Measurements from ENCODE around the gene OR2C3.
"Not testable (repeated sequence)": the region's sequence is repeated elsewhere in the genome, so short reads cannot be mapped to it uniquely, and the experiment has no call there.

The OR2C3 gene

GRCh38 chr1:247536340-247536739 is at the start of gene OR2C3:
Gene OR2C3, minus strand, starts transcription at chr1:247536440. Its CDS starts 3,929 bp downstream, at chr1:247532511.
- DNase-seq (ENCODE audit: low read depth, low spot score): no peak

GRCh38 chr1:247578946-247579460 is 42.8 kb upstream of the OR2C3 start:
- no peak for DNase-seq (ENCODE audit: low read depth, low spot score)

GRCh38 chr1:247576514-247576913 is 40.3 kb upstream of the OR2C3 start:
- DNase-seq (ENCODE audit: low read depth, low spot score): no peak

DNA sequence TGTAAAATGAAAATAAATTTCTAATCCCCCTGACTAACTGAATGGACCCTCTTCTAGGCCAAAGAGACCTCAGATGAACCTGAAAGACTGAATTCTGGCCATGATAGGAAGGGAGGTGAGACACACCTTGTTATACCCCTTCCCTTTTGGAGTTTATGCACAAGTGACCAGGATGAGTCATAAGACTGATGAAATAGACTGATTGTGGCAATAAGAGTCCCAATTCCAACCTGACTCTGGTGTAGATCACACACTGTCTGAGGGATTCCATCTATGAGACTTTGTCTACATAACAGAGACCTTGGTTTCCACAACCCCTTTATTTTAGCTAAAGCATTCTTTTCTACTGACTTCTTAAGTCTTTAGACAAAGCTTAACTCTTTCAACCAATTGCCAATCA is 38.4 kb upstream of the OR2C3 start:
- DNase-seq (ENCODE audit: low read depth, low spot score): no peak

- no peak for DNase-seq (ENCODE audit: low read depth, low spot score)
Observed at GRCh38 chr1:247574236-247574635, 38.0 kb upstream of the OR2C3 start.

- no peak for DNase-seq (ENCODE audit: low read depth, low spot score)
Observed at GRCh38 chr1:247562198-247562597, 26.0 kb upstream of the OR2C3 start.

- DNase-seq (ENCODE audit: low read depth, low spot score): no peak
Observed at GRCh38 chr1:247561711-247562110, 25.5 kb upstream of the OR2C3 start.

- DNase-seq (ENCODE audit: low read depth, low spot score): no peak
Observed at GRCh38 chr1:247557926-247558674, 21.9 kb upstream of the OR2C3 start.

GRCh38 chr1:247552231-247552630 is 16.0 kb upstream of the OR2C3 start:
- DNase-seq (ENCODE audit: low read depth, low spot score): no peak

GRCh38 chr1:247551721-247552120 is 15.5 kb upstream of the OR2C3 start:
- no peak for DNase-seq (ENCODE audit: low read depth, low spot score)

DNA sequence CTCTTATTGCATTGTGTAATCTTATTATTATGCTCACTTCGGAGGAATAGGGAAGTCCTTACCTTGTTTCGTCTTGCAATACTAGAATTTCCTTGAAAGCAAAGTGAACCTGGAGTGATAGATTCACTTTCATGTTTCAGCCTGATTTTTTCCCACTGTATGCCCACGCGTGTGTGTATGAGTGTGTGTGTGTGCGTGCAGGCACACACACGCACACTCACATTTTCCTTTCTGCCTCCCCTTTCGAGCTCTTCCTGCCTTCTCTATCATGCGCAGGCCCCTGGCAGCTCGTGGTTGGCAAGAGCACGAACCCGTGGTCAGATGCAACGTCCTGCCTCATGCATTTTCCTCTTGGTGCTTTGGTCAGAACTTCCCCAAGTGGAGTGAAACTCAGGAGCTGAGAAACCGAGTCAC is 12.5 kb upstream of the OR2C3 start, which contains the start of gene GCSAML:
GCSAML (plus strand) TSS at position 366 of the 414 bp plus-strand sequence. CDS start 58 bp downstream, outside the sequence.
- no peak for DNase-seq (ENCODE audit: low read depth, low spot score)

- no peak for DNase-seq (ENCODE audit: low read depth, low spot score)
Observed at GRCh38 chr1:247548092-247548491, 11.9 kb upstream of the OR2C3 start.

- no peak for DNase-seq (ENCODE audit: low read depth, low spot score)
Observed at GRCh38 chr1:247542811-247543210, 6.6 kb upstream of the OR2C3 start.

GRCh38 chr1:247540581-247540980 is 4.3 kb upstream of the OR2C3 start:
- no peak for DNase-seq (ENCODE audit: low read depth, low spot score)

GRCh38 chr1:247539215-247539614 is 3.0 kb upstream of the OR2C3 start:
- no peak for DNase-seq (ENCODE audit: low read depth, low spot score)

DNA sequence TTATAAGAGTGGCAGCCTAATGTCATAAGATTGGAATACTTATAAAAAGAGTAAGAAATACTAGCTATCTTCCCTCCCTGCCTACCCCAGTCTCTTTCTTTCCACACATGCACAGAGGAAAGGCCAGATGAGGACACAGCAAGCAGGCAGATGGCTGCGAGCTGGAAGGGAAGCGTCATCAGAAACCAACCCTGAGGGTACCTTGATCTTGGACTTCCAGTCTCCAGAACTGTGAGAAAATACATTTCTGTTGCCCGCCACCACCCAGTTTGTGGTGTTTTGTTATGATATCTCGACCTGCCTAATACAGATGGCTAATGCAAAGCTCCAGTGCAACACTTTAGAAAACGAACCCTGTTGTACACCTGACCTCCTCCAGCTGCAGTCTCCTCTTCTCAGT is 2.3 kb upstream of the OR2C3 start:
- DNase-seq (ENCODE audit: low read depth, low spot score): no peak

DNA sequence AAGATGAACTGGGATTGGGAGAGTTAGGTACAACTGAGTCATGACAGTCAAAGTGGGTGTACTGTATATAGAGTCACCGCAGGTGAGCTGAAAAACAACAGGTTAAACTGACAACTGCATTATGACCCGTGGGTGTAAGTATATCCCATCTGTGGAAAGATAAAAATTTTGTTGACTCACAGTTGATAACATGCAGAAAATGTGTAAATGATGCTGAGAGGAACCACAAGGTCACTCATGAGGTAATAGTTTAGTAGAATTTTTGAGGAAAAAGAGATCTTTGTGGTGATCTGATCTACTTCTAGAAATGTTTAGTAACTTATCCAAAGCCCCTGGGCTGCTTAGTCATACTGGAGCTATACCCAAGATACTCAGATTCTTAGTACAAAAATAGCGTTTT is 838 bp downstream of the OR2C3 start:
- DNase-seq (ENCODE audit: low read depth, low spot score): no peak

GRCh38 chr1:247531937-247532336 is 4.3 kb downstream of the OR2C3 start:
- DNase-seq (ENCODE audit: low read depth, low spot score): no peak

- DNase-seq (ENCODE audit: low read depth, low spot score): no peak
Observed at GRCh38 chr1:247530785-247531184, 5.5 kb downstream of the OR2C3 start.

- DNase-seq (ENCODE audit: low read depth, low spot score): no peak
Observed at GRCh38 chr1:247529771-247530355, 6.4 kb downstream of the OR2C3 start.

- DNase-seq (ENCODE audit: low read depth, low spot score): no peak
Observed at GRCh38 chr1:247528812-247529474, 7.3 kb downstream of the OR2C3 start.

GRCh38 chr1:247521886-247522285 is 14.4 kb downstream of the OR2C3 start:
- DNase-seq (ENCODE audit: low read depth, low spot score): not testable (repeated sequence)

- DNase-seq (ENCODE audit: low read depth, low spot score): no peak
Observed at GRCh38 chr1:247518613-247518891, 17.7 kb downstream of the OR2C3 start.

Data from iPS DF 19.7 (cell line).